ENCODE measurements around the gene DCUN1D3.

DNA sequence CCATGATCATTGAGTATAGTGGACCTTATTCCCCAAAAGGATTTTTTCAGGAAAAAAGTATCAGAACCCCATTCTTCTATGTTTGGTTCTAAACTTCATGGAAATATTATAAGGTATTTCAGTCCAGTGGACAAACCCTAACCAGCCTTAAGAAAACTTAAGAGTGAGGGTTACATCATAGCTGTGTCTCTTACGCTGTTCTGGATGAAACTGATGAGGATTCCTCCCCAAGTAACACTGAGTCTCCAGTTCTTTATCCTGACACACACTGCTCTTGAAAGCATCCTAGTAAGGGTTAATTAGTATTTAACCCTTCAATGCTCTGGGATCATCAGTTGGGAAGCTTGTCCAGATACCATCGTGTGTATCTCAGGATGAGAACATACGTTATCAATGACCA lies 5.4 kb upstream of the DCUN1D3 start:
- TF ChIP-seq POLR2A (IDR thresholded peaks at IDR 0.05; ENCODE audit: low read depth, low read length) (no peak), POLR2AphosphoS5 (IDR thresholded peaks at IDR 0.05; ENCODE audit: low read depth, low read length) (no peak), TAF1 (IDR thresholded peaks at IDR 0.05; ENCODE audit: borderline replicate concordance, low read depth, low read length) (no peak)

Data from GM12892 (cell line).